MCF 10A (cell line): ENCODE data around the gene LRRC19. TPM values are rescaled to one million over a fixed set of nuclear protein-coding genes. Genes with fewer than 3 reads are reported as not detected.
A peak's percentile ranks its signal among the peaks of the same experiment; 100 is the strongest.

ENCODE experiments used
- BruUV-seq: library from RNA; stranded (reverse); fragments of 400-500 nt; replicated peaks from 2 replicates; lab custom pipeline; 2021; lab: Mats Ljungman, UMichigan
- CTCF ChIA-PET: fragments of 300-600 bp; sonication (Branson Sonifier 250); formaldehyde crosslinking; extraction: SDS; loops from one replicate; lab custom pipeline; 2021; ENCODE audit warnings: antibody characterized with exemption, inconsistent platforms; lab: Yijun Ruan, JAX
- POLR2A ChIA-PET: fragments of 300-600, 350-650 bp; sonication (Branson Sonifier 250); formaldehyde crosslinking; extraction: SDS; loops from one replicate; lab custom pipeline; 2020; ENCODE audit warnings: antibody characterized with exemption, inconsistent platforms; lab: Yijun Ruan, JAX
- DNase-seq: peaks from one replicate; pipeline ENCODE4 v3.0.0-alpha.2; 2018; ENCODE audit not compliant: unreplicated experiment
- H3K27ac Mint-ChIP-seq: one replicate; pipeline ENCODE4 v1.8.0; 2022; ENCODE audit warnings: mild to moderate bottlenecking, low read depth, mixed read lengths; ENCODE audit not compliant: unreplicated experiment
- H3K27me3 Mint-ChIP-seq: one replicate; pipeline ENCODE4 v1.8.0; 2022; ENCODE audit warnings: mixed read lengths; ENCODE audit not compliant: insufficient read depth, unreplicated experiment
- H3K36me3 Mint-ChIP-seq: one replicate; pipeline ENCODE4 v1.8.0; 2022; ENCODE audit warnings: mild to moderate bottlenecking, moderate library complexity, mixed read lengths; ENCODE audit not compliant: insufficient read depth, unreplicated experiment
- H3K4me1 Mint-ChIP-seq: one replicate; pipeline ENCODE4 v1.8.0; 2022; ENCODE audit warnings: mixed read lengths; ENCODE audit not compliant: insufficient read depth, unreplicated experiment
- H3K4me3 Mint-ChIP-seq: one replicate; pipeline ENCODE4 v1.8.0; 2022; ENCODE audit warnings: mild to moderate bottlenecking, moderate library complexity, mixed read lengths; ENCODE audit not compliant: unreplicated experiment
- H3K9me3 Mint-ChIP-seq: one replicate; pipeline ENCODE4 v1.8.0; 2022; ENCODE audit warnings: mixed read lengths; ENCODE audit not compliant: unreplicated experiment
- intact Hi-C: fragments of 100-400 bp; cut with micrococcal nuclease; formaldehyde crosslinking; loops from 2 replicates; pipeline ENCODE4 v1.14.1; 2022
- total RNA-seq: library from RNA; stranded (reverse); gene quantifications from 2 replicates; pipeline ENCODE4 v1.2.3, GENCODE V29; 2022
- TF ChIP-seq, protein P1 (sequence below): fragments of 200-600 bp; IDR thresholded peaks from one replicate; pipeline ENCODE4 v1.8.0; 2022; ENCODE audit warnings: antibody characterized with exemption, mild to moderate bottlenecking; ENCODE audit not compliant: unreplicated experiment

The LRRC19 gene
- total RNA-seq, 1 experiment from 2014 or later: not detected

DNA sequence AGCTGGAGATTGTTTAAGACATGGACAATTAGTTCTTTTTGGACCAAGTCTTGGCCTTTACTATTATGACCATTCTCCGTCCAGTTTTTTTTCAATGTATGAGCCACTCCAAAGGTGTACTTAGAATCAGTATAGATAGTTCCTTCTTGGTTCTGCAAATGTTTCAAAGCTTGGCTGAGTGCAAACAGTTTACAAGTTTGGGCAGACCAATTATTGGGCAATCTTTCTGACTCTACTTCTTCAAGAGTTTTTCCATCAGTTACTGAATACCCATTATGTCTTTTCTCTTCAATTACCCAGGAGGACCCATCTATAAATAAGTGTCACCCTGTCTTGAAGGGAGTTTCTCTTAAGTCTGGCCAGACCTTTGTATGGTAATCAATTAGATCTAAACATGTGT lies 33.8 kb downstream of the LRRC19 start:
- TF ChIP-seq, protein P1, sequence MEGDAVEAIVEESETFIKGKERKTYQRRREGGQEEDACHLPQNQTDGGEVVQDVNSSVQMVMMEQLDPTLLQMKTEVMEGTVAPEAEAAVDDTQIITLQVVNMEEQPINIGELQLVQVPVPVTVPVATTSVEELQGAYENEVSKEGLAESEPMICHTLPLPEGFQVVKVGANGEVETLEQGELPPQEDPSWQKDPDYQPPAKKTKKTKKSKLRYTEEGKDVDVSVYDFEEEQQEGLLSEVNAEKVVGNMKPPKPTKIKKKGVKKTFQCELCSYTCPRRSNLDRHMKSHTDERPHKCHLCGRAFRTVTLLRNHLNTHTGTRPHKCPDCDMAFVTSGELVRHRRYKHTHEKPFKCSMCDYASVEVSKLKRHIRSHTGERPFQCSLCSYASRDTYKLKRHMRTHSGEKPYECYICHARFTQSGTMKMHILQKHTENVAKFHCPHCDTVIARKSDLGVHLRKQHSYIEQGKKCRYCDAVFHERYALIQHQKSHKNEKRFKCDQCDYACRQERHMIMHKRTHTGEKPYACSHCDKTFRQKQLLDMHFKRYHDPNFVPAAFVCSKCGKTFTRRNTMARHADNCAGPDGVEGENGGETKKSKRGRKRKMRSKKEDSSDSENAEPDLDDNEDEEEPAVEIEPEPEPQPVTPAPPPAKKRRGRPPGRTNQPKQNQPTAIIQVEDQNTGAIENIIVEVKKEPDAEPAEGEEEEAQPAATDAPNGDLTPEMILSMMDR: no peak
- CTCF ChIA-PET: interaction anchor here (0.6 kb wide), 1 partner anchor 152 kb away, joined by 3 read pairs; no protein-coding TSS in a partner anchor
- no peak for DNase-seq
- Mint-ChIP-seq H3K4me1 (peaks cover 13% of the 10 kb centered on the region), H3K4me3 (no peak overlapping the region), H3K27me3 (no peaks in the 10 kb centered on the region), H3K9me3 (no peaks in the 10 kb centered on the region), H3K36me3 (peaks cover 29% of the 10 kb centered on the region), H3K27ac (no peak overlapping the region)
- no TSS peak for BruUV-seq
- POLR2A ChIA-PET: interaction anchor here (0.6 to 2.6 kb wide), 3 partner anchors 16 to 237 kb away, joined by 3 to 17 read pairs (median 3); partner anchors contain the start of genes IFT74 and PLAA
- intact Hi-C loops: no loop called here

DNA sequence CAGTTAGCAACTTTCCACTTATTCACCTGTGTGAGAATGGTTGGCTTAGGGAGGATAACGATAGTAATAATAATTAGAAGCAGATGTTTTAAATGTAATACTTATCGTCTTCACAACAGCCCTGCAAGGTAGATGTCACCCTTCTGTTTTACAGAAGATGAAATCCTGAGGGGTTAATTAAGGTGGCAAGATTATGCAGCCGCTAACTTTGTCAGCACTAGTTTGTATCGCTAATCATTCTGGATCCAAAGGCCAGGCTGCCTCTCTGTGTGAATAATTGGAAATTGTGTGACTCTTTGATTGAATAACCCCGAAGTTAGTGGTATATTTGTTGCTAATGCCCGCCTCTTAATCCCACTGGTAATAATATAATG lies 48.6 kb downstream of the LRRC19 start:
- no TSS peak for BruUV-seq
- intact Hi-C loops: loop anchor here (1.0 kb wide), 1 partner anchor 10 kb away; the partner anchor contains the start of gene PLAA
- POLR2A ChIA-PET: interaction anchor here (0.7 to 4.0 kb wide), 8 partner anchors 9 to 1170 kb away, joined by 3 to 79 read pairs (median 12); partner anchors contain the start of genes CAAP1 and PLAA
- CTCF ChIA-PET: interaction anchor here (0.6 kb wide), 1 partner anchor 95 kb away, joined by 3 read pairs; no protein-coding TSS in a partner anchor
- no peak for DNase-seq
- no peaks in the 10 kb centered on the region for H3K9me3 Mint-ChIP-seq
- no peaks in the 10 kb centered on the region for H3K27me3 Mint-ChIP-seq
- peaks cover 19% of the 10 kb centered on the region for H3K4me1 Mint-ChIP-seq
- peak overlapping the region; percentile 100 for H3K27ac Mint-ChIP-seq
- TF ChIP-seq, protein P1: no peak
- peak overlapping the region; percentile 90 for H3K4me3 Mint-ChIP-seq
- H3K36me3 Mint-ChIP-seq: peaks cover 6% of the 10 kb centered on the region

DNA sequence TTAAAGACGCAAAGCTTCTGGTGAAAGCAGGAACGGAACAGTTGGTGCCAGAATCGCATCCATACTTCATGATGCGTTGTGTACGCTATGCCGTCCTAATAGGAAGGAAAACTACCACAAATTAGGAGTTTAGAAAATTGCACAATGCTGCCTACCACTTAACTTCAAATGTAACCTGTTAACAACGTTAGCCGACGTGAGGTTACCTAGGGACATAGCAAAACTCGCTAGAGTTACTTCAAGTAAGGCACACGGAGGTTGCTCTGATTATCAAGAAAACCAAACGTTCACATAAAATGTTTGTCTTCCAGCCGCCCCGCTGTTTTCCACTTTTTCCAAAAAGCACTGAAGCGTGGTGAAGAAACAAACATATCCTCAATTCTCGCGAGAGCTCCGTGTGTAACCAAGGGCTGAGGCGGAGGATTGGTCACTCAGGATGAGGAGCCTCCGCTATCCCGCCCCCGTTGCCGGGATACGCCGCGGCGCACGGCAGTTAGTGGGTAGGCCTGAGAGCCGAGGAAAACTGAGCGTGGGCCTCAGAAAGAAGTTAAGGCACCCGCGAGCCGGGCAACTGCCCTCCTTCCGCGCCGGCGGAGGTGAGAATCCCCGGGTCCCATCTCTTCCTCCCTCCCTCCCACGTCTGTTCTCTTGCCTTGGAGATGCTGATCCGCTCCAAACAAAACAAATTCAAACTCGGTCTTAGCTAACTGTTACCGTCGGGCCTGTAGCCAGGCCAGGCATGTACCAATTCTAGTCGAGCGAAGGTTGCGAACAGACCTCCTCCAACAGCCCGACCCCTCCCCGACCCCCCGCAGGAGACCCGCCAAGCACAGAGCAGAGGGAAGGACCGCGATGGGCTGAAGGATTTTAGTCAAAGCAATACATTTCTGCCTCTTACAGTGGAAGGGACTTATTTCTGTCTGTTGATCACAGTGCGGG lies 49.3 kb downstream of the LRRC19 start, which contains the start of gene IFT74:
TSS of gene IFT74 (plus strand) at position 492 of the 939 bp plus-strand sequence. CDS start 5,556 bp downstream, outside the sequence.
- H3K9me3 Mint-ChIP-seq: no peaks in the 10 kb centered on the region
- no peaks in the 10 kb centered on the region for H3K27me3 Mint-ChIP-seq
- H3K4me3 Mint-ChIP-seq: peak within 1 kb of the TSS; percentile 90
- peak; percentile 99 for DNase-seq
- ChIA-PET CTCF (interaction anchor here (0.6 to 2.6 kb wide), 5 partner anchors 17 to 94 kb away, joined by 3 to 9 read pairs (median 3); no protein-coding TSS in a partner anchor), POLR2A (interaction anchor here (0.7 to 4.0 kb wide), 24 partner anchors 9 to 953 kb away, joined by 3 to 79 read pairs (median 6); partner anchors contain the start of genes CAAP1 and PLAA)
- TSS peak; percentile 91 for BruUV-seq
- H3K27ac Mint-ChIP-seq: peak within 1 kb of the TSS; percentile 100
- intact Hi-C loops: loop anchor here (1.0 kb wide), 1 partner anchor 9 kb away; the partner anchor contains the start of gene PLAA
- peaks cover 6% of the 10 kb centered on the region for H3K36me3 Mint-ChIP-seq
- TF ChIP-seq, protein P1: no peak
- peaks cover 14% of the 10 kb centered on the region for H3K4me1 Mint-ChIP-seq
